Mucosa of descending colon (tissue), 3 donors: ENCODE measurements around the gene LAMTOR1. TPM values are rescaled to one million over a fixed set of nuclear protein-coding genes. Genes with fewer than 3 reads are reported as not detected.
A peak's percentile ranks its signal among the peaks of the same experiment; 100 is the strongest.

Experiments
- ATAC-seq: fragments of 200-7000 bp; cut with Tn5 transposase; one replicate; pipeline ENCODE4 v1.9.1; 2020; ENCODE audit warnings: mild to moderate bottlenecking, moderate library complexity
- DNase-seq, 3 donors: peaks; one replicate each; pipeline ENCODE4 v3.0.0-alpha.2; 2020
- H3K36me3 ChIP-seq: fragments of 200-600 bp; one replicate; pipeline ENCODE4 v1.8.0; 2021; ENCODE audit warnings: low read depth, mild to moderate bottlenecking
- H3K4me1 ChIP-seq: fragments of 200-600 bp; one replicate; pipeline ENCODE4 v1.8.0; 2021; ENCODE audit warnings: low read depth, mild to moderate bottlenecking
- H3K4me3 ChIP-seq: fragments of 200-600 bp; one replicate; pipeline ENCODE4 v1.8.0; 2021; ENCODE audit warnings: mild to moderate bottlenecking
- H3K9me3 ChIP-seq: fragments of 200-600 bp; one replicate; pipeline ENCODE4 v1.8.0; 2021; ENCODE audit warnings: mild to moderate bottlenecking
- CTCF ChIP-seq: fragments of 200-600 bp; IDR thresholded peaks from one replicate; pipeline ENCODE4 v1.8.0; 2022; ENCODE audit warnings: antibody characterized with exemption, mild to moderate bottlenecking
- intact Hi-C, 2 donors: fragments of 100-400 bp; cut with DNase I in 1 of 2; cut with micrococcal nuclease in 1 of 2; formaldehyde crosslinking; loops; one replicate each; pipeline versions ENCODE4 v1.11.0 to v1.11.1; 2022; cut with DNase I, micrococcal nuclease
- total RNA-seq, 3 donors: library from RNA; stranded (reverse); fragmentation: NEBNext Ultra II Directional in 2 of 3; extraction: Animal tissue kit (Norgen Biotek cat#: 25700) in 2 of 3; gene quantifications; one replicate each; pipeline versions ENCODE4 v1.2.1 to v1.2.4, GENCODE V29; 2021 to 2023
- donor health status: DM: no; HTN: no; CAD: no; lungs with moderate emphysema.
- donor health status: DM: no; HTN: no; CAD: no.
- donor health status: DM: no; HTN: yes; CAD: no.

LAMTOR1 gene
- total RNA-seq, 3 donors from 2014 or later = 82.0 to 114 (median 107) TPM

GRCh38 chr11:72075109-72075508 is 28.0 kb downstream of the LAMTOR1 start:
- peaks cover 13% of the 10 kb centered on the region for H3K4me1 ChIP-seq
- ATAC-seq (no peak), DNase-seq (peak in 1 of 3 donors; percentile 35)
- H3K36me3 ChIP-seq = no peaks in the 10 kb centered on the region
- H3K9me3 ChIP-seq = no peaks in the 10 kb centered on the region
- H3K4me3 ChIP-seq = no peak overlapping the region
- no peak for TF ChIP-seq CTCF
- intact Hi-C loops = no loop called here

DNA sequence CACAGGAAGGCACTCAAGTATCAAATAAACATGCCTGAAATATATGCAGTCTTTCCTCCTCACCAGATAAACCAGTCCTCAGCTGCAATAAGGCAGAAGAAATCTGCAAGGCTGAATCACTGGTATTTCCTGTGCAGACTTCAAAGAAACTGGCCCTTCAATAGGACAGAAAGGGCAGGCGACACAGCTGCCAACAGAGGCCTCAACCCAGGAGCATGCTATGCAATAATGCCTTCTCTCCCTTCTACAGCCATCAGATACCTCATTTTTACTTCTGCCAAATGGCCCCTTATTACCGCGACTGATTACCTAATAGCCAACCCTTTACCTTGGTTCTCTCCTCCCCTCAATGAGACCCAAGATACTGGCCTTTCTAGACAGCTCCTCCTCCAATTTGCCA is 30.7 kb downstream of the LAMTOR1 start:
- intact Hi-C loops = no loop called here
- no peak for TF ChIP-seq CTCF
- peak; percentile 46 for ATAC-seq

GRCh38 chr11:72070491-72070890 is 32.6 kb downstream of the LAMTOR1 start:
- H3K4me1 ChIP-seq = peaks cover 31% of the 10 kb centered on the region
- no peak for DNase-seq
- intact Hi-C loops = no loop called here
- H3K9me3 ChIP-seq = no peaks in the 10 kb centered on the region
- TF ChIP-seq CTCF = no peak
- no peaks in the 10 kb centered on the region for H3K36me3 ChIP-seq
- no peak overlapping the region for H3K4me3 ChIP-seq
- ATAC-seq = no peak

More for the DNA sequence above, 30.7 kb downstream of the LAMTOR1 start:
- H3K4me1 ChIP-seq = peaks cover 21% of the 10 kb centered on the region
- no peaks in the 10 kb centered on the region for H3K36me3 ChIP-seq
- no peak overlapping the region for H3K4me3 ChIP-seq
- DNase-seq = no peak
- no peaks in the 10 kb centered on the region for H3K9me3 ChIP-seq

DNA sequence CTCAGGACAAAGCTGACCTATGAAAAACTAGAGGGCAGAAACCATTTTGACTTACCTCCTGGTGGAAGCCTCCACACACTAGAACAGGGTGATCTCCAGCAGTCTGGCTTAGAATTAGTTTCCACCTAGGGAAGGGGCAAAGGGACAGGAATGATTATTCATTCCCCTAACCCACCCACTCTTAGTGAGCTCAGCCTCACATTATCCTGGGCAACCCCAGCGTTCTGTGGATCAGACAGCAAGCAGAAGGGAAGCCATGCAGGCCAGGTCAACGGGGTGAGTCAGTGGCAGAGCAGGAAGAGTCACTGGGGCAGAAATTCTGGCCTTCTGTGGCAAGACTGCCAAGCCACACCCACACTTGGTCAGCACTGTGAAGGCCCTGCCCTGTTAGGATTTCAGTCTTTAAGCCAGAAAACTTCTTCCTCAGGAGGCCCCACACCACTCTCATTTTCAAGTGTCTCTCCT is 33.3 kb downstream of the LAMTOR1 start:
- H3K9me3 ChIP-seq = no peaks in the 10 kb centered on the region
- ATAC-seq (peak; percentile 99), DNase-seq (peak; percentile 79 to 86 (median 83))
- peaks cover 31% of the 10 kb centered on the region for H3K4me1 ChIP-seq
- TF ChIP-seq CTCF = no peak
- no peaks in the 10 kb centered on the region for H3K36me3 ChIP-seq
- H3K4me3 ChIP-seq = no peak overlapping the region
- intact Hi-C loops = no loop called here

DNA sequence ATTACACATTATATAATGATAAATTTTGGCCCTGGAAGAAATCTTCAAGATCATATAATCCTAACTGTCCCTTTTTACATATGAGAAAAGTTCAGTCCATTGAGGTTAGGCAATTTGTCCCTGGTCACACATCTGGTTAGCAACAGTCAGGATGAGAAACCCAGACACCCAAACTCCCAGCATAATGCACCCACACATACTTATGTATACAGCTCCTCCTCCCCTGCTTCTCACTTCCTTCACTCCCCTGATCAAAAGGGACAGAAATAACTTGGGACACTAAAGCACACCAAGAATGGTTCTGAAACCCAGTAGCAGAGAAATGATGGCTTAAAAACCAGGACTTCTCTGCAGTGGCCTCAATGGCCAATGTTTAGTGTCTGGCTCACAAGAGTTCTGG is 33.9 kb downstream of the LAMTOR1 start:
- ATAC-seq = peak; percentile 15
- intact Hi-C loops = no loop called here
- Histone ChIP-seq H3K4me1 (peaks cover 31% of the 10 kb centered on the region), H3K4me3 (no peak overlapping the region), H3K9me3 (no peaks in the 10 kb centered on the region), H3K36me3 (no peaks in the 10 kb centered on the region)
- no peak for DNase-seq
- no peak for TF ChIP-seq CTCF

DNA sequence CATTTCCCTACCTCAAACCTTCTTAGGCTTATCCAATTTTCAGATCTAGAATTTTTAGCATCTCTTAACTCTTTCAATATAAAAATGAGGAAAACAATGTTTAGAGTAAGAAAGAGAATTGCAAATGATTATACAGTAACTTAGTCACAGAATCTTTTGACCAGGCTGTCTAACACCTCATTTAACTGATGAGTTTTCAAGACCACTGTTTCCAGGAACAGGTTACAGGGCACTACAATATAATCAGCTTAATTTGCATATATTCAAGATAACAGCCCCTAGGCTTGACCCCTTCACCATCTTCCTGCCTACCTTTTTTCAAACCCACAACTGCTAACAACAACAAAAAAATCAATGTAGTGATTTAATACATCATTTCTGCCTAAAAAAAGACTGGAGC is 35.4 kb downstream of the LAMTOR1 start:
- peaks cover 31% of the 10 kb centered on the region for H3K4me1 ChIP-seq
- intact Hi-C loops = no loop called here
- DNase-seq = no peak
- H3K36me3 ChIP-seq = no peaks in the 10 kb centered on the region
- no peaks in the 10 kb centered on the region for H3K9me3 ChIP-seq
- H3K4me3 ChIP-seq = no peak overlapping the region
- ATAC-seq = no peak
- TF ChIP-seq CTCF = no peak
